ENCODE results near the gene DZANK1. TPM values are rescaled to one million over a fixed set of nuclear protein-coding genes. Genes with fewer than 3 reads are reported as not detected.

The DZANK1 gene
- total and polyA plus RNA-seq, 2 experiments from 2014 or later: 7.9 to 8.3 TPM

DNA sequence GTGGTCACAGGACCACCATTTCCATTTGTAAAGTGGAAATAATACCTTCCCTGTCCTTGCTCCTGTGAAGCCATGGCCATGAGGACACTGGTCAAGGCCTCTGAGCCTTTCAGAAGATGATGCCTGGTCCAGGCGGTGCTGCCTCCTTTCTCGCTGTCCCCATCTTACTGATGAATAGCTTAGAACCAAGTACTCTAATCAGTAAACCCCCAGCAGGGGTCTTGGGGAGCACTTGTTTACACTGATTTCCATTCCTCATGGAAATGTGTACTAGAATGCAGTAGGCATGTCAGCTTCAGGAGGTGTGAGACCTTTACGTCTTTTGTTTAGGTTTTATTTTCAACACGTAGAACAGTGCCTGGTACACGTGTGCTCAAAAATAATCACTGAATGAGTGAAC is 75.1 kb downstream of the DZANK1 start (continued):
- TF ChIP-seq, protein P1, sequence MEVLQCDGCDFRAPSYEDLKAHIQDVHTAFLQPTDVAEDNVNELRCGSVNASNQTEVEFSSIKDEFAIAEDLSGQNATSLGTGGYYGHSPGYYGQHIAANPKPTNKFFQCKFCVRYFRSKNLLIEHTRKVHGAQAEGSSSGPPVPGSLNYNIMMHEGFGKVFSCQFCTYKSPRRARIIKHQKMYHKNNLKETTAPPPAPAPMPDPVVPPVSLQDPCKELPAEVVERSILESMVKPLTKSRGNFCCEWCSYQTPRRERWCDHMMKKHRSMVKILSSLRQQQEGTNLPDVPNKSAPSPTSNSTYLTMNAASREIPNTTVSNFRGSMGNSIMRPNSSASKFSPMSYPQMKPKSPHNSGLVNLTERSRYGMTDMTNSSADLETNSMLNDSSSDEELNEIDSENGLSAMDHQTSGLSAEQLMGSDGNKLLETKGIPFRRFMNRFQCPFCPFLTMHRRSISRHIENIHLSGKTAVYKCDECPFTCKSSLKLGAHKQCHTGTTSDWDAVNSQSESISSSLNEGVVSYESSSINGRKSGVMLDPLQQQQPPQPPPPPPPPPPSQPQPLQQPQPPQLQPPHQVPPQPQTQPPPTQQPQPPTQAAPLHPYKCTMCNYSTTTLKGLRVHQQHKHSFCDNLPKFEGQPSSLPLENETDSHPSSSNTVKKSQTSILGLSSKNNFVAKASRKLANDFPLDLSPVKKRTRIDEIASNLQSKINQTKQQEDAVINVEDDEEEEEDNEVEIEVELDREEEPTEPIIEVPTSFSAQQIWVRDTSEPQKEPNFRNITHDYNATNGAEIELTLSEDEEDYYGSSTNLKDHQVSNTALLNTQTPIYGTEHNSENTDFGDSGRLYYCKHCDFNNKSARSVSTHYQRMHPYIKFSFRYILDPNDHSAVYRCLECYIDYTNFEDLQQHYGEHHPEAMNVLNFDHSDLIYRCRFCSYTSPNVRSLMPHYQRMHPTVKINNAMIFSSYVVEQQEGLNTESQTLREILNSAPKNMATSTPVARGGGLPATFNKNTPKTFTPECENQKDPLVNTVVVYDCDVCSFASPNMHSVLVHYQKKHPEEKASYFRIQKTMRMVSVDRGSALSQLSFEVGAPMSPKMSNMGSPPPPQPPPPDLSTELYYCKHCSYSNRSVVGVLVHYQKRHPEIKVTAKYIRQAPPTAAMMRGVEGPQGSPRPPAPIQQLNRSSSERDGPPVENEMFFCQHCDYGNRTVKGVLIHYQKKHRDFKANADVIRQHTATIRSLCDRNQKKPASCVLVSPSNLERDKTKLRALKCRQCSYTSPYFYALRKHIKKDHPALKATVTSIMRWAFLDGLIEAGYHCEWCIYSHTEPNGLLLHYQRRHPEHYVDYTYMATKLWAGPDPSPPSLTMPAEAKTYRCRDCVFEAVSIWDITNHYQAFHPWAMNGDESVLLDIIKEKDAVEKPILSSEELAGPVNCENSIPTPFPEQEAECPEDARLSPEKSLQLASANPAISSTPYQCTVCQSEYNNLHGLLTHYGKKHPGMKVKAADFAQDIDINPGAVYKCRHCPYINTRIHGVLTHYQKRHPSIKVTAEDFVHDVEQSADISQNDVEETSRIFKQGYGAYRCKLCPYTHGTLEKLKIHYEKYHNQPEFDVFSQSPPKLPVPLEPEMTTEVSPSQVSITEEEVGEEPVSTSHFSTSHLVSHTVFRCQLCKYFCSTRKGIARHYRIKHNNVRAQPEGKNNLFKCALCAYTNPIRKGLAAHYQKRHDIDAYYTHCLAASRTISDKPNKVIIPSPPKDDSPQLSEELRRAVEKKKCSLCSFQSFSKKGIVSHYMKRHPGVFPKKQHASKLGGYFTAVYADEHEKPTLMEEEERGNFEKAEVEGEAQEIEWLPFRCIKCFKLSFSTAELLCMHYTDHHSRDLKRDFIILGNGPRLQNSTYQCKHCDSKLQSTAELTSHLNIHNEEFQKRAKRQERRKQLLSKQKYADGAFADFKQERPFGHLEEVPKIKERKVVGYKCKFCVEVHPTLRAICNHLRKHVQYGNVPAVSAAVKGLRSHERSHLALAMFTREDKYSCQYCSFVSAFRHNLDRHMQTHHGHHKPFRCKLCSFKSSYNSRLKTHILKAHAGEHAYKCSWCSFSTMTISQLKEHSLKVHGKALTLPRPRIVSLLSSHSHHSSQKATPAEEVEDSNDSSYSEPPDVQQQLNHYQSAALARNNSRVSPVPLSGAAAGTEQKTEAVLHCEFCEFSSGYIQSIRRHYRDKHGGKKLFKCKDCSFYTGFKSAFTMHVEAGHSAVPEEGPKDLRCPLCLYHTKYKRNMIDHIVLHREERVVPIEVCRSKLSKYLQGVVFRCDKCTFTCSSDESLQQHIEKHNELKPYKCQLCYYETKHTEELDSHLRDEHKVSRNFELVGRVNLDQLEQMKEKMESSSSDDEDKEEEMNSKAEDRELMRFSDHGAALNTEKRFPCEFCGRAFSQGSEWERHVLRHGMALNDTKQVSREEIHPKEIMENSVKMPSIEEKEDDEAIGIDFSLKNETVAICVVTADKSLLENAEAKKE (CRISPR knock-in tag; IDR thresholded peaks at IDR 0.05): no peak
- TF ChIP-seq STAT1 (IDR thresholded peaks at IDR 0.05; ENCODE audit: unreplicated experiment) (no peak), EZH2 (IDR thresholded peaks at IDR 0.05; ENCODE audit: low read depth, unreplicated experiment) (no peak)

DNA sequence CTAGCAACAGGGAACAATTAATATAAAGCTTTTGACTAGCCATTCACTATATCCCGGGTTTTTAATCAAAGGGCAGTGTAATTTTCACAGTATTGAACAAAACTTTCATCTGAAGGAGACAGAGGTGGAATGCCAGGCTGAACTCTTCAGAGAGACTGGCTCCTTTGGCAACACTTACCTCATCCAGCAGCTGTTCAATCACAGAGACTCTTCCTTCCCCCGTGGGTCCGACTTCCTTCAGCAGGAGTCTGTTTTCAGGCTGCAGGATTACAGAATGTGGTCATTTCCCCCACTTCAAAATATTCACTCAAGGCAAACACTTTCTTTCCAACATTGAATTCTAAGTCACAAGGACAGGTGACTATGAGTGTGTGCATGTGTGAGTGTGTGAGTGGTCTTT is 76.6 kb downstream of the DZANK1 start:
- H3K27ac ChIP-seq (ENCODE audit: low read depth): no peak overlapping the region
- Mint-ChIP-seq H3K27ac (no peak overlapping the region), H3K9me3 (no peaks in the 10 kb centered on the region), H3K4me1 (peaks cover 14% of the 10 kb centered on the region; the same call in 2 of the 3 replicates), H3K36me3 (ENCODE audit: low read depth) (peaks cover 9% of the 10 kb centered on the region), H3K4me3 (no peak overlapping the region), H3K27me3 (ENCODE audit: insufficient read depth, low read depth, poor library complexity) (peaks cover 2% of the 10 kb centered on the region)
- no peak overlapping the region for H3K4me3 ChIP-seq
- no peaks in the 10 kb centered on the region for H3K9me2 ChIP-seq (ENCODE audit: insufficient read depth)
- H3K36me3 ChIP-seq (ENCODE audit: insufficient read depth): no peaks in the 10 kb centered on the region; the same call in 1 of the 2 replicates
- DNase-seq (ENCODE audit: low spot score): no peak
- H3K4me2 ChIP-seq: no peak overlapping the region
- no peak overlapping the region for H2AFZ ChIP-seq
- no peaks in the 10 kb centered on the region for H3K79me2 ChIP-seq (replicated peaks; ENCODE audit: insufficient read depth)
- ATAC-seq: no peak
- no peaks in the 10 kb centered on the region for H3K27me3 ChIP-seq (ENCODE audit: insufficient read depth)
- no peaks in the 10 kb centered on the region for H4K20me1 ChIP-seq (replicated peaks; ENCODE audit: insufficient read depth)
- H3F3A ChIP-seq (replicated peaks; ENCODE audit: low read depth): no peaks in the 10 kb centered on the region
- peaks cover 5% of the 10 kb centered on the region; the same call in 1 of the 2 replicates for H3K4me1 ChIP-seq (ENCODE audit: insufficient read depth)
- TF ChIP-seq ZNF114 (CRISPR knock-in tag; IDR thresholded peaks at IDR 0.05) (no peak), NANOG (IDR thresholded peaks at IDR 0.05; ENCODE audit: borderline replicate concordance) (no peak), CREB1 (CRISPR knock-in tag; IDR thresholded peaks at IDR 0.05; ENCODE audit: low read depth) (no peak), EZH2phosphoT487 (IDR thresholded peaks at IDR 0.05; ENCODE audit: unreplicated experiment) (no peak), STAT1 (IDR thresholded peaks at IDR 0.05; ENCODE audit: unreplicated experiment) (no peak)
- TF ChIP-seq, protein P1 (CRISPR knock-in tag; IDR thresholded peaks at IDR 0.05): no peak
- TF ChIP-seq, protein P2, sequence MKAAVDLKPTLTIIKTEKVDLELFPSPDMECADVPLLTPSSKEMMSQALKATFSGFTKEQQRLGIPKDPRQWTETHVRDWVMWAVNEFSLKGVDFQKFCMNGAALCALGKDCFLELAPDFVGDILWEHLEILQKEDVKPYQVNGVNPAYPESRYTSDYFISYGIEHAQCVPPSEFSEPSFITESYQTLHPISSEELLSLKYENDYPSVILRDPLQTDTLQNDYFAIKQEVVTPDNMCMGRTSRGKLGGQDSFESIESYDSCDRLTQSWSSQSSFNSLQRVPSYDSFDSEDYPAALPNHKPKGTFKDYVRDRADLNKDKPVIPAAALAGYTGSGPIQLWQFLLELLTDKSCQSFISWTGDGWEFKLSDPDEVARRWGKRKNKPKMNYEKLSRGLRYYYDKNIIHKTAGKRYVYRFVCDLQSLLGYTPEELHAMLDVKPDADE (IDR thresholded peaks at IDR 0.05): no peak
